Measurements from ENCODE around the gene OR7A17. TPM values are rescaled to one million over a fixed set of nuclear protein-coding genes. Genes with fewer than 3 reads are reported as not detected.

The OR7A17 gene
- total RNA-seq, 1 experiment from 2014 or later = not detected

- TF ChIP-seq REST (IDR thresholded peaks at IDR 0.05; ENCODE audit: insufficient read depth in 1 of 2, low read depth in 2 of 2, low read length in 1 of 2) (no peak), POLR2AphosphoS5 (IDR thresholded peaks at IDR 0.05; ENCODE audit: low read depth, low read length) (no peak), TCF7L2 (IDR thresholded peaks at IDR 0.05; ENCODE audit: low read depth, low read length) (no peak), SIN3A (IDR thresholded peaks at IDR 0.05; ENCODE audit: borderline replicate concordance, insufficient read depth, low read depth, low read length) (no peak), CTCF (IDR thresholded peaks at IDR 0.05) (no peak)
- ChIA-PET POLR2A (no interaction called here), CTCF (no interaction called here)
- no TSS peak for BruUV-seq (replicated peaks)
- in situ Hi-C loops (cut with HindIII; ENCODE audit: low pct_unique_long_range_greater_than_20kb, low sequenced_read_pairs) = no loop called here
- no peak overlapping the region for H3K27ac ChIP-seq (ENCODE audit: low read length)
- DNase-seq (ENCODE audit: low read depth, low spot score) (no peak), ATAC-seq (no peak)
- no peaks in the 10 kb centered on the region for H3K36me3 ChIP-seq (ENCODE audit: control insufficient read depth, insufficient read depth, low read length)
- intact Hi-C loops (cut with micrococcal nuclease; ENCODE audit: unreplicated experiment) = no loop called here
- no peaks in the 10 kb centered on the region; the same call in 1 of the 2 replicates for H3K27me3 ChIP-seq (ENCODE audit: control insufficient read depth, insufficient read depth, low read length)
- no peaks in the 10 kb centered on the region for H3K4me1 ChIP-seq (ENCODE audit: control insufficient read depth, insufficient read depth, low read length)
- H3K9me3 ChIP-seq (ENCODE audit: control insufficient read depth, insufficient read depth, low read depth, low read length) = no peaks in the 10 kb centered on the region
- no peak overlapping the region for H3K4me3 ChIP-seq (ENCODE audit: low read depth in 2 of 2, low read length in 2 of 2)
These were observed 20.8 kb upstream of the OR7A17 start for GRCh38 chr19:14906711-14907110.

GRCh38 chr19:14901675-14902260 lies 15.8 kb upstream of the OR7A17 start:
- DNase-seq (ENCODE audit: low read depth, low spot score) (no peak), ATAC-seq (no peak)
- CTCF ChIA-PET = no interaction called here
- Histone ChIP-seq H3K4me3 (ENCODE audit: low read depth in 2 of 2, low read length in 2 of 2) (no peak overlapping the region), H3K9me3 (ENCODE audit: control insufficient read depth, insufficient read depth, low read depth, low read length) (no peaks in the 10 kb centered on the region), H3K36me3 (ENCODE audit: control insufficient read depth, insufficient read depth, low read length) (no peaks in the 10 kb centered on the region), H3K27ac (ENCODE audit: low read length) (no peak overlapping the region), H3K27me3 (ENCODE audit: control insufficient read depth, insufficient read depth, low read length) (no peaks in the 10 kb centered on the region; the same call in 1 of the 2 replicates), H3K4me1 (ENCODE audit: control insufficient read depth, insufficient read depth, low read length) (no peaks in the 10 kb centered on the region)
- in situ Hi-C loops (cut with HindIII; ENCODE audit: low pct_unique_long_range_greater_than_20kb, low sequenced_read_pairs) = no loop called here
- POLR2A ChIA-PET = no interaction called here
- no peak for TF ChIP-seq TCF7L2 (IDR thresholded peaks at IDR 0.05; ENCODE audit: low read depth, low read length)
- no peak for TF ChIP-seq SIN3A (IDR thresholded peaks at IDR 0.05; ENCODE audit: borderline replicate concordance, insufficient read depth, low read depth, low read length)
- intact Hi-C loops (cut with micrococcal nuclease; ENCODE audit: unreplicated experiment) = no loop called here
- BruUV-seq (replicated peaks) = no TSS peak

GRCh38 chr19:14890643-14891379 lies 4.9 kb upstream of the OR7A17 start:
- Histone ChIP-seq H3K36me3 (ENCODE audit: control insufficient read depth, insufficient read depth, low read length) (no peaks in the 10 kb centered on the region), H3K9me3 (ENCODE audit: control insufficient read depth, insufficient read depth, low read depth, low read length) (no peaks in the 10 kb centered on the region; the same call in 1 of the 2 replicates), H3K27ac (ENCODE audit: low read length) (no peak overlapping the region), H3K27me3 (ENCODE audit: control insufficient read depth, insufficient read depth, low read length) (no peaks in the 10 kb centered on the region; the same call in 1 of the 2 replicates), H3K4me3 (ENCODE audit: low read depth in 2 of 2, low read length in 2 of 2) (no peak overlapping the region), H3K4me1 (ENCODE audit: control insufficient read depth, insufficient read depth, low read length) (no peaks in the 10 kb centered on the region)
- ATAC-seq = no peak
- ChIA-PET CTCF (interaction anchor here (0.5 kb wide), 2 partner anchors 119 to 191 kb away, joined by 3 read pairs; partner anchors contain the start of gene OR1I1), POLR2A (no interaction called here)
- DNase-seq (ENCODE audit: low read depth, low spot score) = no peak
- intact Hi-C loops (cut with micrococcal nuclease; ENCODE audit: unreplicated experiment) (no loop called here), in situ Hi-C loops (cut with HindIII; ENCODE audit: low pct_unique_long_range_greater_than_20kb, low sequenced_read_pairs) (no loop called here)
- BruUV-seq (replicated peaks) = no TSS peak
- TF ChIP-seq CTCF (IDR thresholded peaks at IDR 0.05) (no peak), TCF7L2 (IDR thresholded peaks at IDR 0.05; ENCODE audit: low read depth, low read length) (no peak)

All from Panc1 (cell line).